ENCODE results near the gene A3GALT2. TPM values are rescaled to one million over a fixed set of nuclear protein-coding genes. Genes with fewer than 3 reads are reported as not detected.

A3GALT2 gene
- total RNA-seq, 1 experiment from 2014 or later = not detected

GRCh38 chr1:33273406-33273805, 47.5 kb downstream of the A3GALT2 start:
- no peaks in the 10 kb centered on the region for H3K9me3 Mint-ChIP-seq
- no peak for TF ChIP-seq CTCF (conservative IDR thresholded peaks at IDR 0.05)

More at GRCh38 chr1:33273406-33273805, 47.5 kb downstream of the A3GALT2 start:
- H3T11ph ChIP-seq (ENCODE audit: low read length) = no peak overlapping the region
- no peak overlapping the region for H4K8ac ChIP-seq (replicated peaks; ENCODE audit: insufficient read length, low read depth, low read length)
- no peak overlapping the region for H4K91ac ChIP-seq (ENCODE audit: insufficient read length, low read depth, low read length)
- H3K18ac ChIP-seq (ENCODE audit: insufficient read length, low read depth, low read length) = no peak overlapping the region
- no peak overlapping the region for H4K5ac ChIP-seq (ENCODE audit: insufficient read length, low read depth, low read length)
- no peak overlapping the region for H3K56ac ChIP-seq (ENCODE audit: insufficient read length, low read depth, low read length)
- H3K14ac ChIP-seq (ENCODE audit: insufficient read depth, low read length) = no peak overlapping the region
- Mint-ChIP-seq H3K4me1 (peaks cover 28 to 32% of the 10 kb centered on the region in 2 experiments), H3K27ac (peak overlapping the region in 2 of 3 experiments; percentile 35 to 49; a peak in 3 of 7 replicates), H3K4me3 (no peak overlapping the region; a peak in 1 of 5 replicates), H3K36me3 (ENCODE audit: insufficient read depth in 1 of 3, low read depth in 3 of 3) (peaks cover 3 to 27% (median 12%) of the 10 kb centered on the region in 3 experiments), H3K27me3 (ENCODE audit: low read depth) (no peaks in the 10 kb centered on the region)
- no peaks in the 10 kb centered on the region for H3K79me1 ChIP-seq (ENCODE audit: insufficient read depth, low read depth, low read length, poor library complexity, severe bottlenecking)
- H2BK12ac ChIP-seq (ENCODE audit: insufficient read length, low read depth, low read length) = no peak overlapping the region
- no peak overlapping the region for H2BK5ac ChIP-seq (ENCODE audit: insufficient read length, low read length)
- H3K4me2 ChIP-seq (ENCODE audit: insufficient read depth, insufficient read length, low read length) = no peak overlapping the region
- H3K27ac ChIP-seq (ENCODE audit: insufficient read length, low read depth, low read length) = no peak overlapping the region
- no peak overlapping the region for H2AK5ac ChIP-seq (ENCODE audit: insufficient read length, low read length)
- no peak overlapping the region for H2BK15ac ChIP-seq (ENCODE audit: low read depth, low read length)
- no peak overlapping the region for H2AFZ ChIP-seq (ENCODE audit: low read length)
- H3K23ac ChIP-seq (ENCODE audit: insufficient read length, low read depth, low read length) = no peak overlapping the region
- no peaks in the 10 kb centered on the region for H3K9me3 ChIP-seq (ENCODE audit: control insufficient read depth, low read depth, low read length)
- no peak overlapping the region for H2BK120ac ChIP-seq (ENCODE audit: low read depth, low read length, poor library complexity, severe bottlenecking)
- no peaks in the 10 kb centered on the region for H4K20me1 ChIP-seq (ENCODE audit: control insufficient read depth, insufficient read depth, insufficient read length)
- H2BK20ac ChIP-seq (ENCODE audit: low read depth, low read length, poor library complexity, severe bottlenecking) = no peak overlapping the region
- no peak overlapping the region for H3K4ac ChIP-seq (ENCODE audit: low read depth, low read length)
- no peaks in the 10 kb centered on the region for H3K27me3 ChIP-seq (ENCODE audit: insufficient read depth, low read length)
- H3K79me2 ChIP-seq (ENCODE audit: insufficient read depth, low read length) = no peaks in the 10 kb centered on the region
- no peaks in the 10 kb centered on the region for H3K23me2 ChIP-seq (ENCODE audit: insufficient read length, low read depth, low read length, poor library complexity, severe bottlenecking)
- no peak overlapping the region for H3K9ac ChIP-seq (ENCODE audit: extremely low read depth, insufficient read length, low read length)
- H3K4me1 ChIP-seq (ENCODE audit: insufficient read depth, low read length) = peaks cover 4% of the 10 kb centered on the region; the same call in 1 of the 2 replicates
- WGBS (ENCODE audit: extremely low coverage, insufficient read length, low lambda C conversion rate) = no CpG with 5 or more reads among the region's 3 CpGs
- DNase-seq = no peak

Data from H9 (cell line).